IMR-90 (cell line): Measurements from ENCODE around the gene KCNH6.

Experiments
- CHD1 ChIP-seq: IDR thresholded peaks from 2 replicates; pipeline ENCODE4 v1.6.1; 2012; ENCODE audit warnings: low read depth, low read length, improper control_type of control experiment
- MAZ ChIP-seq: IDR thresholded peaks from 2 replicates; pipeline ENCODE4 v1.6.1; 2012; ENCODE audit warnings: low read depth, mild to moderate bottlenecking, low read length, improper control_type of control experiment, moderate library complexity, borderline replicate concordance
- TF ChIP-seq, protein P1 (sequence below): conservative IDR thresholded peaks from 2 replicates; pipeline ENCODE4 v1.5.1; 2012; ENCODE audit warnings: mild to moderate bottlenecking, low read depth, low read length, improper control_type of control experiment

DNA sequence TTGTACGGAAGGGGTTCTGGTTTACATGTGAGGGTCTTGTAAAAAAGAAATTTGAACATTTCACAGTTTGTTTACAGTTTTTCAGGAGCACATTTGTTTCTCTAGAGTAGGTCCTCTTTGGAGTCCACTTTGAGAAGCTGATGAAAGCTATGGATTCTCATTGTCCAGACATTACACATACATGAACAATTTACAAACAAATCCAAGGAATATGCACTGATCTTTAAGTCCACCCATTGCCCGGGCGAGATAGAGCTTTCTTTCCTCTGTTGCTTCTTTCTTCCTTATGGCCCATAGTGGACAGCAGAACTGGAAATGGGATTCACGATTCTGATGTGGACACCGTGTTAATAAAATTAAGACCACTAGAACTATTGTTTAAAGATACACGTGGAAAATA is 29.1 kb downstream of the KCNH6 start:
- no peak for TF ChIP-seq CHD1
- TF ChIP-seq, protein P1, sequence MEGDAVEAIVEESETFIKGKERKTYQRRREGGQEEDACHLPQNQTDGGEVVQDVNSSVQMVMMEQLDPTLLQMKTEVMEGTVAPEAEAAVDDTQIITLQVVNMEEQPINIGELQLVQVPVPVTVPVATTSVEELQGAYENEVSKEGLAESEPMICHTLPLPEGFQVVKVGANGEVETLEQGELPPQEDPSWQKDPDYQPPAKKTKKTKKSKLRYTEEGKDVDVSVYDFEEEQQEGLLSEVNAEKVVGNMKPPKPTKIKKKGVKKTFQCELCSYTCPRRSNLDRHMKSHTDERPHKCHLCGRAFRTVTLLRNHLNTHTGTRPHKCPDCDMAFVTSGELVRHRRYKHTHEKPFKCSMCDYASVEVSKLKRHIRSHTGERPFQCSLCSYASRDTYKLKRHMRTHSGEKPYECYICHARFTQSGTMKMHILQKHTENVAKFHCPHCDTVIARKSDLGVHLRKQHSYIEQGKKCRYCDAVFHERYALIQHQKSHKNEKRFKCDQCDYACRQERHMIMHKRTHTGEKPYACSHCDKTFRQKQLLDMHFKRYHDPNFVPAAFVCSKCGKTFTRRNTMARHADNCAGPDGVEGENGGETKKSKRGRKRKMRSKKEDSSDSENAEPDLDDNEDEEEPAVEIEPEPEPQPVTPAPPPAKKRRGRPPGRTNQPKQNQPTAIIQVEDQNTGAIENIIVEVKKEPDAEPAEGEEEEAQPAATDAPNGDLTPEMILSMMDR: no peak
- TF ChIP-seq MAZ: no peak
